Nephron (organoid): ENCODE data around the gene LRRC15.

ENCODE experiments used
- H3K27ac Mint-ChIP-seq, 3 experiments: 2 replicates each; pipeline ENCODE4 v1.8.0; 2020; ENCODE audit warnings: mixed read lengths in 3 of 3, mild to moderate bottlenecking in 2 of 3, moderate library complexity in 1 of 3
- H3K27me3 Mint-ChIP-seq: 2 replicates; pipeline ENCODE4 v1.8.0; 2021; ENCODE audit warnings: low read depth, mild to moderate bottlenecking, moderate library complexity, mixed read lengths
- H3K36me3 Mint-ChIP-seq: 2 replicates; pipeline ENCODE4 v1.8.0; 2020; ENCODE audit warnings: low read depth, mixed read lengths
- H3K4me1 Mint-ChIP-seq: 2 replicates; pipeline ENCODE4 v1.8.0; 2020; ENCODE audit warnings: mixed read lengths
- H3K4me3 Mint-ChIP-seq, 3 experiments: 2 replicates each; pipeline ENCODE4 v1.8.0; 2020; ENCODE audit warnings: mild to moderate bottlenecking in 3 of 3, mixed read lengths in 3 of 3, moderate library complexity in 2 of 3
- H3K9me3 Mint-ChIP-seq: 2 replicates; pipeline ENCODE4 v1.8.0; 2020; ENCODE audit warnings: mixed read lengths
- TF ChIP-seq, protein P1 (sequence below), 3 experiments: fragments of 200-600 bp; sonication (generic); IDR thresholded peaks; one replicate each; pipeline ENCODE4 v1.5.0; 2021; ENCODE audit warnings: antibody characterized with exemption in 3 of 3; ENCODE audit not compliant: unreplicated experiment in 3 of 3

LRRC15 gene

DNA sequence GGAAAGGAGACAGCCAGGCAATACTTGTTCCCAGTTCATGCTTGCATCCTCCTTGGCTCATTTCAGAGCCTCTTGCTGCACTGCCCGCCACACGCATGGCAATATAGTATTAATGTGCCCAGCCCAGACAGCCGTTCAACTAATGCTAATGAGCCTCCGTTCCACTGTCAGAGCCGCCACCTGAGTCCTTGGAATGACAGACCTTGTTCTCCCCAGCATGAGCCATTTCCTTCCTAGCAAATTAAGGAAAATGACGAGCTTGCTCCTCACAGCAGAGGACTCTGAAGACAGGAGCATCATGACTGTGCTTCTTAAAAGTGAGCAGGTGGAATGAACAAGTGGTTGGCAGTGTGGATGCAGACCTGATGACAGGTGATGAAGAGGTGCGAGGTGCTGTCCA, 10.8 kb upstream of the LRRC15 start:
- H3K4me3 Mint-ChIP-seq: no peak overlapping the region
- TF ChIP-seq, protein P1, sequence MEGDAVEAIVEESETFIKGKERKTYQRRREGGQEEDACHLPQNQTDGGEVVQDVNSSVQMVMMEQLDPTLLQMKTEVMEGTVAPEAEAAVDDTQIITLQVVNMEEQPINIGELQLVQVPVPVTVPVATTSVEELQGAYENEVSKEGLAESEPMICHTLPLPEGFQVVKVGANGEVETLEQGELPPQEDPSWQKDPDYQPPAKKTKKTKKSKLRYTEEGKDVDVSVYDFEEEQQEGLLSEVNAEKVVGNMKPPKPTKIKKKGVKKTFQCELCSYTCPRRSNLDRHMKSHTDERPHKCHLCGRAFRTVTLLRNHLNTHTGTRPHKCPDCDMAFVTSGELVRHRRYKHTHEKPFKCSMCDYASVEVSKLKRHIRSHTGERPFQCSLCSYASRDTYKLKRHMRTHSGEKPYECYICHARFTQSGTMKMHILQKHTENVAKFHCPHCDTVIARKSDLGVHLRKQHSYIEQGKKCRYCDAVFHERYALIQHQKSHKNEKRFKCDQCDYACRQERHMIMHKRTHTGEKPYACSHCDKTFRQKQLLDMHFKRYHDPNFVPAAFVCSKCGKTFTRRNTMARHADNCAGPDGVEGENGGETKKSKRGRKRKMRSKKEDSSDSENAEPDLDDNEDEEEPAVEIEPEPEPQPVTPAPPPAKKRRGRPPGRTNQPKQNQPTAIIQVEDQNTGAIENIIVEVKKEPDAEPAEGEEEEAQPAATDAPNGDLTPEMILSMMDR (IDR thresholded peaks at IDR 0.05; ENCODE audit: unreplicated experiment in 3 of 3): no peak
- H3K27me3 Mint-ChIP-seq: peaks cover 23% of the 10 kb centered on the region
- H3K4me1 Mint-ChIP-seq: peaks cover 8% of the 10 kb centered on the region
- H3K27ac Mint-ChIP-seq: no peak overlapping the region
- no peaks in the 10 kb centered on the region for H3K9me3 Mint-ChIP-seq
- H3K36me3 Mint-ChIP-seq: no peaks in the 10 kb centered on the region

DNA sequence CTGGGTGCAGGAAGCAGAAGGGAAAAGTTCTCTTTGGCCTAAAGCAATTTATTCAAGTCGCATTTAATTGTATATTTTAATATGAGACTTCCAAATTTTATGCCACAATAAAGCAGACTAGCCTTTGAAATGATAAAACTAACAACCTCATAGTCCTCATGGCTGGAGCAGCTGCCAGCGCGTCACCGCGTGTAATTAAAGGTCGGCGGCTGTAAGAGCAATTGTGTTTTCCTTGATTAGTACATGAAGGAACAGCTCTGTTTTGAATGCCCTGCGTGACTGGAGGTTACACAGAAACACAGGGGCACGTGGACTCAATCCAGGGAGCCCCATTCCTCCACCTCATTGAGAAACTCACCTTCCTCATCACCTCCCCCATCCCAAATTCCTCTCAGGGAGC, 10.1 kb upstream of the LRRC15 start:
- peaks cover 23% of the 10 kb centered on the region for H3K27me3 Mint-ChIP-seq
- H3K4me3 Mint-ChIP-seq: no peak overlapping the region
- H3K27ac Mint-ChIP-seq: no peak overlapping the region
- H3K36me3 Mint-ChIP-seq: no peaks in the 10 kb centered on the region
- peaks cover 11% of the 10 kb centered on the region for H3K4me1 Mint-ChIP-seq
- no peaks in the 10 kb centered on the region for H3K9me3 Mint-ChIP-seq
- TF ChIP-seq, protein P1 (IDR thresholded peaks at IDR 0.05; ENCODE audit: unreplicated experiment in 3 of 3): no peak

DNA sequence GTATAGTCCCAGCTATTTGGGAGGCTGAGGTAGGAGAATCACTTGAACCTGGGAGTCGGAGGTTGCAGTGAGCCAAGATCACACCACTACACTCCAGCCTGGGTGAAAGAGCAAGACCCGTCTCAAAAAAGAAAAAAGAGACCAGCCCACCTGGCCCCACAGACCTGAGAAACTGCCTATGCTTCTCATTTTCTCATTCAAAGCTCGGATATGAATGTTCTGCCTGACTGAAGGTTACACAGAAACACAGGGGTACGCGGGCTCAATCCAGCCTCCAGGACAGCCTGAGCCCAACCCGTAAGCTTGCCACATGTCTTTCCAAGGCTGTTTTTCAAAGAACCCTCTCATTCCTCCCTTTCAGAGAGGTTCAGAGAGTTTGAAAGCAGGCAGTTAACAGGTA, 9.7 kb upstream of the LRRC15 start:
- H3K36me3 Mint-ChIP-seq: no peaks in the 10 kb centered on the region
- no peaks in the 10 kb centered on the region for H3K9me3 Mint-ChIP-seq
- H3K4me1 Mint-ChIP-seq: peaks cover 11% of the 10 kb centered on the region
- no peak overlapping the region for H3K4me3 Mint-ChIP-seq
- no peak overlapping the region for H3K27ac Mint-ChIP-seq
- H3K27me3 Mint-ChIP-seq: peaks cover 23% of the 10 kb centered on the region
- TF ChIP-seq, protein P1 (IDR thresholded peaks at IDR 0.05; ENCODE audit: unreplicated experiment in 3 of 3): no peak

DNA sequence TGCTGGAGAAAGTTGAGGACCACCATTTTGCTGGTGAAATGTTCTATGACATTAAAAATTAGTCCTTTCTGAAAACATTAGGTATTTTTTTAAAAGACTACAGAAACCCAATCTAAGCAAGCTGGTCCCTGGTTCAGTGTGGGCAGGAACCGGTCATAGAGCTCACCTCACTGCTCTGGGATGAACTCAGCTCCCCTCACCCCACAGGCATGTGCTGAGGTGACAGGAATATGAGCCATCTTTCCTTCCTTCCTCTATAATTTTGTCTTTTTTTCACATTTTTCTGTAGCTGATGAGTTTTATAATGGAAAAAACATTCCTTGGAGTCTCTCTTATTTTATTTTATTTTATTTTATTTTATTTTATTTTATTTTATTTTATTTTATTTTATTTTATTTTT, 8.2 kb upstream of the LRRC15 start:
- Mint-ChIP-seq H3K27ac (no peak overlapping the region), H3K4me3 (no peak overlapping the region), H3K4me1 (peaks cover 11% of the 10 kb centered on the region), H3K9me3 (no peaks in the 10 kb centered on the region), H3K27me3 (peaks cover 23% of the 10 kb centered on the region), H3K36me3 (no peaks in the 10 kb centered on the region)
- TF ChIP-seq, protein P1 (IDR thresholded peaks at IDR 0.05; ENCODE audit: unreplicated experiment in 3 of 3): no peak

DNA sequence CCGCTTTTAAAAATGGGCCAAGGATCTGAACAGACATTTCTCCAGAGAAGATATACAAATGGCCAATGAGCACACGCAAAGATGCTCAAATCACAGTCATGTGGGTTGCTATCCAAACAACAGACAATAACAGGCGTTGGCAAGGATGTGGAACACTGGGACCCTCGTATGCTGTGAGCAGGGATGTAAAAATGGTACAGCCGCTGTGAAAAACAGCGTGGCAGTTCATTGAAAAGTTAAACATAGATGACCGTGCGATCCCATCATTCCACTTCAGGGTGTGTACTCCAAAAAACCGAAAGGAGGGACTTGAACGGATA, 6.7 kb upstream of the LRRC15 start:
- H3K4me3 Mint-ChIP-seq: no peak overlapping the region
- H3K27me3 Mint-ChIP-seq: peaks cover 35% of the 10 kb centered on the region
- H3K27ac Mint-ChIP-seq: no peak overlapping the region
- peaks cover 11% of the 10 kb centered on the region for H3K4me1 Mint-ChIP-seq
- no peaks in the 10 kb centered on the region for H3K36me3 Mint-ChIP-seq
- TF ChIP-seq, protein P1 (IDR thresholded peaks at IDR 0.05; ENCODE audit: unreplicated experiment in 3 of 3): no peak
- no peaks in the 10 kb centered on the region for H3K9me3 Mint-ChIP-seq

DNA sequence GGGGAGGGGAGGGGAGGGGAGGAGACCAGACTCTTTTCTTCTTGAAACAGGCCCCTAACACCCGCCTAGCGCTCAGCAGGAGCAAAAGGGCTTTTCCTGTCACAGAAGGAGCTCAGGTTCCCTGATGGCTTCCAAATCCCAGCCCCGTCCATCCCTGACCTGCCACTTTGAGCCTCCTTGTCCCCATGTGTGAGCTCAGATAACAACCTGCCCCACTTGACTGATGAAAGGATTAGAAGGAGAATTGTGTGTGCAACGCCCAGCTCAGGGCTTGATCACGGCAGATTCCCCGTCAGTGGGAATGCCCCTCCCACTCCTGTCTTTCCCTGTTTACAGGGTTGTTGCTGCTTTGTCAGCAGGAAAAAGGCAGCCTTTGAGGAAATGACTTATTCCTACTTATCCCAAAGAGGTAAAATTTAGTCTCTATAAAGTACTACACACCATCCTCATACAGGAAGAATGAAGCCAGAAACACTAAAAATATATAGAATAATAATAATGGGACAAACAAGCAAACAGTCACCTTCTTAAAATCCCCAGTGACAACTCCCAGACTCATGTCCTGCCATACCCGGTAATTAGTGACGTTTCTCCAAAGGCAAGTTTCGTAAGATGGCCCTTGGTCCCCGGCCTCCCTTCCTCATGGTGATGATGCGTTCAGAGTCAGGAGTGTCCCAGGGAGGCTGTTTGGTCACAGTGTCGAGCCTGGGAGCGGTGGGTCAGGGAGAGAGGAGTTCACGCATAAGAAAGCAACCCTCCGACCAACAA, 6.1 kb upstream of the LRRC15 start:
- Mint-ChIP-seq H3K4me1 (peaks cover 11% of the 10 kb centered on the region), H3K36me3 (no peaks in the 10 kb centered on the region), H3K27ac (no peak overlapping the region), H3K27me3 (peaks cover 38% of the 10 kb centered on the region), H3K4me3 (peak overlapping the region in 2 of 3 experiments; percentile 9 to 44), H3K9me3 (no peaks in the 10 kb centered on the region)
- TF ChIP-seq, protein P1 (IDR thresholded peaks at IDR 0.05; ENCODE audit: unreplicated experiment in 3 of 3): no peak
